ENCODE measurements around the gene GUCY1B1.

The GUCY1B1 gene

DNA sequence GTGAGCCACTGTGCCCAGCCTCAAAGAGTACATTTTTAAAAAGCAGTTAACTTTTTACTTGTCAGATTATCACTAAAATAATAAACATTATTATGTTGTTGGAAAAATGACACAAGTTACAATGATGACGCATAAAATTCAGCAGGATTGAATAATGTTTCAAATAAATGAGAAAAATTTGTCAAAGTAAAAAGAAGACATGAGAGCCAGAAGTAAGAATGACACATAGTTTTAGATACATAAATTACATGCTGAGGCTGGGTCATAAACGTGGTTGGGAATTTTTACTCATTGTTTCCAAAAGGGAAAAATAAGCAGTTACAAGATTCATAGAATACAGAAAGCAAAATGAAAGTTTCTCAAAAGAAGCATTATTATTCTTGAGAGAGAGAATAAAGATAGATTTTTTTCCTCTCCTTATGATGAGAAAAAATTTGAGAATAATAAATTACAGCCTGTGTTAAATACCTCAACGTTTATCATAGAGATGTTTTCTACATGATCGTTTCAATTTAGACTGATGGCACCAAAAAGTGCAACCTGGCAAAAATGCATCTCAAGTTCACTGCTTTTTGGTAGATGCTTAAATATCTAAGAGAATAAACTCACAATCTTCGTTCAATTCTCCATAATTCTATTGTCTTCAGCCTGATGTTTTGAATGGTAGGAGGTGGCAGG lies 40.4 kb downstream of the GUCY1B1 start:
- no peaks in the 10 kb centered on the region for H3K4me1 ChIP-seq (ENCODE audit: control insufficient read depth, low read length)
- no peak for TF ChIP-seq EZH2phosphoT487 (IDR thresholded peaks at IDR 0.05; ENCODE audit: borderline replicate concordance, low read length)
- no peak for TF ChIP-seq CTCF (IDR thresholded peaks at IDR 0.05; ENCODE audit: low read depth, low read length, poor library complexity, severe bottlenecking)
- no peaks in the 10 kb centered on the region for H3K79me2 ChIP-seq (ENCODE audit: control insufficient read depth, low read length)
- no peak overlapping the region for H3K4me3 ChIP-seq (ENCODE audit: low read length)
- H3K9me3 ChIP-seq (ENCODE audit: control insufficient read depth, insufficient read depth, low read length), result no peaks in the 10 kb centered on the region
- no peak overlapping the region for H3K4me2 ChIP-seq (ENCODE audit: low read length)
- no peaks in the 10 kb centered on the region for H3K9me2 ChIP-seq (replicated peaks; ENCODE audit: control insufficient read depth, low read length)
- H3K27me3 ChIP-seq (ENCODE audit: control insufficient read depth, low read length), result no peaks in the 10 kb centered on the region
- no peak overlapping the region for H3K27ac ChIP-seq (ENCODE audit: low read depth, low read length)
- no peaks in the 10 kb centered on the region for H3F3A ChIP-seq (ENCODE audit: control insufficient read depth, insufficient read depth)
- H4K20me1 ChIP-seq (ENCODE audit: control insufficient read depth, insufficient read depth, low read depth, low read length), result 0 out of 2 replicates have a peak, but pooled peaks cover 3% of the 10 kb centered on the region
- no peaks in the 10 kb centered on the region for H3K36me3 ChIP-seq (ENCODE audit: control insufficient read depth, low read length)

DNA sequence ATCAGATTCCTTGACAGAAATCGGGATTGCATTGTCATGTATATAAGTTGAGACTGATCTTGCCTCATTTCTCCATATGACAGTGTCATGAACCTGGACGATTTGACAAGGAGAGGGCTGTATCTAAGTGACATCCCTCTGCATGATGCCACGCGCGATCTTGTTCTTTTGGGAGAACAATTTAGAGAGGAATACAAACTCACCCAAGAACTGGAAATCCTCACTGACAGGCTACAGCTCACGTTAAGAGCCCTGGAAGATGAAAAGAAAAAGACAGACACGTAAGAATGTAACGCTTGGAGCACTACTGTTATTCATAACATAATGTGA lies 40.9 kb downstream of the GUCY1B1 start:
- Histone ChIP-seq H3K27me3 (ENCODE audit: control insufficient read depth, low read length) (no peaks in the 10 kb centered on the region), H3F3A (ENCODE audit: control insufficient read depth, insufficient read depth) (no peaks in the 10 kb centered on the region), H3K4me1 (ENCODE audit: control insufficient read depth, low read length) (no peaks in the 10 kb centered on the region), H3K4me2 (ENCODE audit: low read length) (no peak overlapping the region), H3K79me2 (ENCODE audit: control insufficient read depth, low read length) (no peaks in the 10 kb centered on the region), H3K9me2 (replicated peaks; ENCODE audit: control insufficient read depth, low read length) (no peaks in the 10 kb centered on the region), H3K4me3 (ENCODE audit: low read length) (no peak overlapping the region), H3K27ac (ENCODE audit: low read depth, low read length) (no peak overlapping the region), H3K9me3 (ENCODE audit: control insufficient read depth, insufficient read depth, low read length) (no peaks in the 10 kb centered on the region), H3K36me3 (ENCODE audit: control insufficient read depth, low read length) (no peaks in the 10 kb centered on the region), H4K20me1 (ENCODE audit: control insufficient read depth, insufficient read depth, low read depth, low read length) (0 out of 2 replicates have a peak, but pooled peaks cover 3% of the 10 kb centered on the region)
- TF ChIP-seq CTCF (IDR thresholded peaks at IDR 0.05; ENCODE audit: low read depth, low read length, poor library complexity, severe bottlenecking) (no peak), EZH2phosphoT487 (IDR thresholded peaks at IDR 0.05; ENCODE audit: borderline replicate concordance, low read length) (no peak)

DNA sequence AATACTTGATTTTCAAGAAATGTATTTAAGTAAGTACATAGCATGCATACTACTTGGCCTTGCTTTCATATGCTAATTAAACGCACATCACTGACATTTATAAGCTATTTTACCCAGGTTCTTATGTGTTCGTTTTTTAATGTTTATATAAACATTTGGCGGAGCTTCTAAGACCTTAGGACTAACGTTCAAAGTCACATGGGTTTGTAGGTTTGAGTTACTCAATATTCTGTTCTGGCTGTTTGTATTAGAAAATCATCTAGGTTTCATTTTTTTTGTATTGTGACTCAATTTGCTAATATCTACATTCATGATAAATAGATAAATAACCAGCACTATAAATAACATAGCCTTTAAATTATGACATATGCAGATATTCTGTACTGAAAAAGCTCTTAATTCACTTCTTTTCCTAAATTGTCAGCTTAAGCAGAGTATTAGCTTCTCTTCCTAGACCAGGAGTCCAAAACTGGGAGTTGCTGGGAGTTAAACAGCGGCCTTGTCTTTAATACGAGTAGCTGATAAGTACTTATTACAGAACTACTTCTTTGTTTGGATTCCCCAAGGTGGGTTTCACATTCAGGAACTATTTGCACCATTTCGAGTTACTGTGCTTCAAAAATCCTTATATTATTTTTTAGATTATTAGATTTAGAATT lies 42.0 kb downstream of the GUCY1B1 start:
- no peaks in the 10 kb centered on the region for H3F3A ChIP-seq (ENCODE audit: control insufficient read depth, insufficient read depth)
- H3K4me1 ChIP-seq (ENCODE audit: control insufficient read depth, low read length), result no peaks in the 10 kb centered on the region
- no peak overlapping the region for H3K4me3 ChIP-seq (ENCODE audit: low read length)
- H3K79me2 ChIP-seq (ENCODE audit: control insufficient read depth, low read length), result no peaks in the 10 kb centered on the region
- no peaks in the 10 kb centered on the region for H3K9me2 ChIP-seq (replicated peaks; ENCODE audit: control insufficient read depth, low read length)
- H3K36me3 ChIP-seq (ENCODE audit: control insufficient read depth, low read length), result no peaks in the 10 kb centered on the region
- H3K27me3 ChIP-seq (ENCODE audit: control insufficient read depth, low read length), result no peaks in the 10 kb centered on the region
- no peaks in the 10 kb centered on the region for H3K9me3 ChIP-seq (ENCODE audit: control insufficient read depth, insufficient read depth, low read length)
- no peak overlapping the region for H3K27ac ChIP-seq (ENCODE audit: low read depth, low read length)
- H4K20me1 ChIP-seq (ENCODE audit: control insufficient read depth, insufficient read depth, low read depth, low read length), result 0 out of 2 replicates have a peak, but pooled peaks cover 2% of the 10 kb centered on the region
- no peak overlapping the region for H3K4me2 ChIP-seq (ENCODE audit: low read length)
- TF ChIP-seq CTCF (IDR thresholded peaks at IDR 0.05; ENCODE audit: low read depth, low read length, poor library complexity, severe bottlenecking), result no peak
- no peak for TF ChIP-seq EZH2phosphoT487 (IDR thresholded peaks at IDR 0.05; ENCODE audit: borderline replicate concordance, low read length)

All from DOHH2 (cell line).